ENCODE data around the gene PARP14. TPM values are rescaled to one million over a fixed set of nuclear protein-coding genes. Genes with fewer than 3 reads are reported as not detected.
"Not testable (repeated sequence)": the region's sequence is repeated elsewhere in the genome, so short reads cannot be mapped to it uniquely, and the experiment has no call there.

PARP14 gene
- total RNA-seq, 2 donors from 2014 or later: 46.8 to 47.8 TPM

GRCh38 chr3:122745369-122746021, 64.9 kb downstream of the PARP14 start:
- H3K4me3 Mint-ChIP-seq: no peak overlapping the region
- H3K27ac Mint-ChIP-seq: no peak overlapping the region
- no peak for ATAC-seq
- H3K27me3 Mint-ChIP-seq: no peaks in the 10 kb centered on the region
- H3K4me1 Mint-ChIP-seq: no peaks in the 10 kb centered on the region
- peaks cover 4% of the 10 kb centered on the region for H3K36me3 Mint-ChIP-seq (ENCODE audit: low read depth)
- DNase-seq: no peak
- H3K9me3 ChIP-seq (ENCODE audit: control insufficient read depth, low read length, poor library complexity, severe bottlenecking): no peaks in the 10 kb centered on the region

- not testable (repeated sequence) for H3K4me3 Mint-ChIP-seq; H3K36me3 Mint-ChIP-seq (ENCODE audit: low read depth); ATAC-seq; H3K4me1 Mint-ChIP-seq; H3K9me3 ChIP-seq (ENCODE audit: control insufficient read depth, low read length, poor library complexity, severe bottlenecking); DNase-seq; H3K27me3 Mint-ChIP-seq; H3K27ac Mint-ChIP-seq
Observed at GRCh38 chr3:122747295-122747694, 66.7 kb downstream of the PARP14 start.

GRCh38 chr3:122748347-122748746, 67.7 kb downstream of the PARP14 start:
- no peak for ATAC-seq
- peaks cover 5% of the 10 kb centered on the region for H3K4me1 Mint-ChIP-seq

GRCh38 chr3:122754929-122755328, 74.3 kb downstream of the PARP14 start:
- Mint-ChIP-seq H3K4me3 (no peak overlapping the region), H3K36me3 (ENCODE audit: low read depth) (peaks cover 19% of the 10 kb centered on the region), H3K27me3 (no peaks in the 10 kb centered on the region), H3K4me1 (peaks cover 10% of the 10 kb centered on the region), H3K27ac (no peak overlapping the region)
- ATAC-seq (peak; percentile 80), DNase-seq (no peak)
- H3K9me3 ChIP-seq (ENCODE audit: control insufficient read depth, low read length, poor library complexity, severe bottlenecking): no peaks in the 10 kb centered on the region

More at GRCh38 chr3:122748347-122748746, 67.7 kb downstream of the PARP14 start:
- Mint-ChIP-seq H3K27me3 (no peaks in the 10 kb centered on the region), H3K4me3 (no peak overlapping the region), H3K27ac (no peak overlapping the region), H3K36me3 (ENCODE audit: low read depth) (peaks cover 12% of the 10 kb centered on the region)
- DNase-seq: no peak
- H3K9me3 ChIP-seq (ENCODE audit: control insufficient read depth, low read length, poor library complexity, severe bottlenecking): no peaks in the 10 kb centered on the region

- H3K36me3 Mint-ChIP-seq (ENCODE audit: low read depth): peaks cover 19% of the 10 kb centered on the region
- no peaks in the 10 kb centered on the region for H3K27me3 Mint-ChIP-seq
- H3K9me3 ChIP-seq (ENCODE audit: control insufficient read depth, low read length, poor library complexity, severe bottlenecking): no peaks in the 10 kb centered on the region
- ATAC-seq (no peak), DNase-seq (no peak)
- no peak overlapping the region for H3K4me3 Mint-ChIP-seq
- no peak overlapping the region for H3K27ac Mint-ChIP-seq
- H3K4me1 Mint-ChIP-seq: peaks cover 10% of the 10 kb centered on the region
Observed at GRCh38 chr3:122755491-122755890, 74.9 kb downstream of the PARP14 start.

- Mint-ChIP-seq H3K4me3 (no peak overlapping the region), H3K4me1 (peaks cover 5% of the 10 kb centered on the region), H3K36me3 (ENCODE audit: low read depth) (peaks cover 14% of the 10 kb centered on the region), H3K27ac (peak overlapping the region; percentile 65), H3K27me3 (no peaks in the 10 kb centered on the region)
- no peak for ATAC-seq
- DNase-seq: no peak
- H3K9me3 ChIP-seq (ENCODE audit: control insufficient read depth, low read length, poor library complexity, severe bottlenecking): no peaks in the 10 kb centered on the region
Observed at GRCh38 chr3:122758877-122759560, 78.4 kb downstream of the PARP14 start.

- Mint-ChIP-seq H3K27ac (no peak overlapping the region), H3K4me1 (peaks cover 2% of the 10 kb centered on the region), H3K36me3 (ENCODE audit: low read depth) (peaks cover 8% of the 10 kb centered on the region), H3K27me3 (no peaks in the 10 kb centered on the region), H3K4me3 (no peak overlapping the region)
- DNase-seq: no peak
- no peak for ATAC-seq
- H3K9me3 ChIP-seq (ENCODE audit: control insufficient read depth, low read length, poor library complexity, severe bottlenecking): no peaks in the 10 kb centered on the region
Observed at GRCh38 chr3:122760453-122761271, 80.0 kb downstream of the PARP14 start.

GRCh38 chr3:122766430-122766829, 85.8 kb downstream of the PARP14 start:
- DNase-seq (no peak), ATAC-seq (no peak)
- no peaks in the 10 kb centered on the region for H3K9me3 ChIP-seq (ENCODE audit: control insufficient read depth, low read length, poor library complexity, severe bottlenecking)
- H3K27me3 Mint-ChIP-seq: no peaks in the 10 kb centered on the region
- no peak overlapping the region for H3K4me3 Mint-ChIP-seq
- H3K27ac Mint-ChIP-seq: no peak overlapping the region
- peaks cover 7% of the 10 kb centered on the region for H3K36me3 Mint-ChIP-seq (ENCODE audit: low read depth)
- peaks cover 4% of the 10 kb centered on the region for H3K4me1 Mint-ChIP-seq

- Mint-ChIP-seq H3K27ac (no peak overlapping the region), H3K36me3 (ENCODE audit: low read depth) (peaks cover 5% of the 10 kb centered on the region), H3K27me3 (no peaks in the 10 kb centered on the region), H3K4me3 (no peak overlapping the region), H3K4me1 (peaks cover 4% of the 10 kb centered on the region)
- H3K9me3 ChIP-seq (ENCODE audit: control insufficient read depth, low read length, poor library complexity, severe bottlenecking): no peaks in the 10 kb centered on the region
- ATAC-seq: no peak
- no peak for DNase-seq
Observed at GRCh38 chr3:122767540-122768372, 87.1 kb downstream of the PARP14 start.

- H3K27ac Mint-ChIP-seq: no peak overlapping the region
- no peak for DNase-seq
Observed at GRCh38 chr3:122770521-122771202, 90.0 kb downstream of the PARP14 start.

GRCh38 chr3:122772827-122773226, 92.2 kb downstream of the PARP14 start:
- DNase-seq: no peak
- no peak overlapping the region for H3K4me3 Mint-ChIP-seq
- H3K36me3 Mint-ChIP-seq (ENCODE audit: low read depth): peaks cover 6% of the 10 kb centered on the region

More at GRCh38 chr3:122770521-122771202, 90.0 kb downstream of the PARP14 start:
- ATAC-seq: no peak
- peaks cover 7% of the 10 kb centered on the region for H3K4me1 Mint-ChIP-seq
- peaks cover 6% of the 10 kb centered on the region for H3K36me3 Mint-ChIP-seq (ENCODE audit: low read depth)
- no peaks in the 10 kb centered on the region for H3K27me3 Mint-ChIP-seq
- H3K4me3 Mint-ChIP-seq: no peak overlapping the region
- H3K9me3 ChIP-seq (ENCODE audit: control insufficient read depth, low read length, poor library complexity, severe bottlenecking): no peaks in the 10 kb centered on the region

GRCh38 chr3:122773944-122774509, 93.4 kb downstream of the PARP14 start:
- H3K4me1 Mint-ChIP-seq: peaks cover 7% of the 10 kb centered on the region
- no peak for DNase-seq
- no peak overlapping the region for H3K4me3 Mint-ChIP-seq
- peaks cover 5% of the 10 kb centered on the region for H3K36me3 Mint-ChIP-seq (ENCODE audit: low read depth)
- no peaks in the 10 kb centered on the region for H3K9me3 ChIP-seq (ENCODE audit: control insufficient read depth, low read length, poor library complexity, severe bottlenecking)
- no peaks in the 10 kb centered on the region for H3K27me3 Mint-ChIP-seq
- ATAC-seq: no peak
- H3K27ac Mint-ChIP-seq: no peak overlapping the region

More at GRCh38 chr3:122772827-122773226, 92.2 kb downstream of the PARP14 start:
- H3K9me3 ChIP-seq (ENCODE audit: control insufficient read depth, low read length, poor library complexity, severe bottlenecking): no peaks in the 10 kb centered on the region
- no peak for ATAC-seq
- Mint-ChIP-seq H3K4me1 (peaks cover 7% of the 10 kb centered on the region), H3K27me3 (no peaks in the 10 kb centered on the region), H3K27ac (no peak overlapping the region)
